Colonic mucosa (tissue), 4 donors: ENCODE data around the gene PTX4. TPM values are rescaled to one million over a fixed set of nuclear protein-coding genes. Genes with fewer than 3 reads are reported as not detected.

Experiments
- DNase-seq: peaks from one replicate; pipeline ENCODE4 v3.0.0-alpha.2; 2020
- H3K27ac ChIP-seq: fragments of 200-600 bp; one replicate; pipeline ENCODE4 v1.8.0; 2021
- H3K27me3 ChIP-seq: fragments of 200-600 bp; one replicate; pipeline ENCODE4 v1.8.0; 2021
- H3K36me3 ChIP-seq: fragments of 200-600 bp; one replicate; pipeline ENCODE4 v1.8.0; 2021
- H3K4me1 ChIP-seq: fragments of 200-600 bp; one replicate; pipeline ENCODE4 v1.8.0; 2021; ENCODE audit warnings: mild to moderate bottlenecking
- H3K4me3 ChIP-seq: fragments of 200-600 bp; one replicate; pipeline ENCODE4 v1.8.0; 2021
- H3K9ac ChIP-seq, 2 donors: one replicate each; pipeline ENCODE4 v1.7.0; 2013; ENCODE audit warnings: control low read depth in 2 of 2, low read depth in 2 of 2, low read length in 2 of 2
- H3K9me3 ChIP-seq: fragments of 200-600 bp; one replicate; pipeline ENCODE4 v1.8.0; 2021
- intact Hi-C: fragments of 100-400 bp; cut with DNase I; formaldehyde crosslinking; loops from one replicate; pipeline ENCODE4 v1.14.1; 2022
- total RNA-seq, 2 donors: library from RNA; stranded (reverse); fragmentation: NEBNext Ultra II Directional in 1 of 2; extraction: Animal tissue kit (Norgen Biotek cat#: 25700) in 1 of 2; gene quantifications; one replicate each; pipeline ENCODE4 v1.2.1, GENCODE V29; 2021
- TF ChIP-seq, protein P1 (sequence below): fragments of 200-600 bp; IDR thresholded peaks from one replicate; pipeline ENCODE4 v1.8.0; 2022; ENCODE audit warnings: antibody characterized with exemption, mild to moderate bottlenecking
- donor health status: healthy.
- donor health status: DM: no; HTN: no; CAD: no.
- donor health status: DM: no; HTN: no; CAD: no.

The PTX4 gene
- total RNA-seq, 2 donors from 2014 or later: not detected

DNA sequence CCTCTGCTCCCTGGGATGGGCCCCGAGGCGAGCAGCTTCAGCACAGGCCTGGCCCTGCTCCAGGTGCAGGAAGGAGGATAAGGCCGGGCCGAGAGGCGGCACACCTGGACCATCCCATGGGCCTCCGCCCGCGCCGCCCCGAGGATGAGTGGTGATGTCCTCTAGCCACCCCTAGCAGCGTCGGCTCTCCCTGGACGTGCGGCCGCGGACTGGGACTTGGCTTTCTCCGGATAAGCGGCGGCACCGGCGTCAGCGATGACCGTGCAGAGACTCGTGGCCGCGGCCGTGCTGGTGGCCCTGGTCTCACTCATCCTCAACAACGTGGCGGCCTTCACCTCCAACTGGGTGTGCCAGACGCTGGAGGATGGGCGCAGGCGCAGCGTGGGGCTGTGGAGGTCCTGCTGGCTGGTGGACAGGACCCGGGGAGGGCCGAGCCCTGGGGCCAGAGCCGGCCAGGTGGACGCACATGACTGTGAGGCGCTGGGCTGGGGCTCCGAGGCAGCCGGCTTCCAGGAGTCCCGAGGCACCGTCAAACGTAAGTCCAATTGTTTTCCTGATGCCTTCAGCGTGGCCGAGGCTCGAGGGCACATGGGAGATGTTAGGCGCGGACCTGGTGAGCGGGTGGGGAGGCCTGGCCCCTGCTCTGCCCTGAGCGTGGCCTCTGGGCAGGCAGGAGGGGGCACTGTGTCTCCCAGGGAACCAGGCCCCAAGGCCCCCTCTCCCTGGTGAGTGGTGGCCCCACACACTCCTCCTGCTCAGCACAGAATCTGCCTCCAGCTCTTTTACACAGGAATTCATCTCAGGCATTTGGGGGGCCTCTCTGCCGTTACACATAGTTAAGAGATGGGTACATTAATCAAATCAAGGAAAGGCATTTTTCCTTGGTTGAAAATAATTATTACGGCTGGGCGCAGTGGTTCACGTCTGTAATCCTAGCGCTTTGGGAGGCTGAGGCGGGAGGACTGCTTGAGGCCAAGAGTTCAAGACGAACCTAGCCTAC lies 45.6 kb upstream of the PTX4 start:
- no peaks in the 10 kb centered on the region for H3K36me3 ChIP-seq
- peak overlapping the region; percentile 81 for H3K27ac ChIP-seq
- intact Hi-C loops: no loop called here
- TF ChIP-seq, protein P1, sequence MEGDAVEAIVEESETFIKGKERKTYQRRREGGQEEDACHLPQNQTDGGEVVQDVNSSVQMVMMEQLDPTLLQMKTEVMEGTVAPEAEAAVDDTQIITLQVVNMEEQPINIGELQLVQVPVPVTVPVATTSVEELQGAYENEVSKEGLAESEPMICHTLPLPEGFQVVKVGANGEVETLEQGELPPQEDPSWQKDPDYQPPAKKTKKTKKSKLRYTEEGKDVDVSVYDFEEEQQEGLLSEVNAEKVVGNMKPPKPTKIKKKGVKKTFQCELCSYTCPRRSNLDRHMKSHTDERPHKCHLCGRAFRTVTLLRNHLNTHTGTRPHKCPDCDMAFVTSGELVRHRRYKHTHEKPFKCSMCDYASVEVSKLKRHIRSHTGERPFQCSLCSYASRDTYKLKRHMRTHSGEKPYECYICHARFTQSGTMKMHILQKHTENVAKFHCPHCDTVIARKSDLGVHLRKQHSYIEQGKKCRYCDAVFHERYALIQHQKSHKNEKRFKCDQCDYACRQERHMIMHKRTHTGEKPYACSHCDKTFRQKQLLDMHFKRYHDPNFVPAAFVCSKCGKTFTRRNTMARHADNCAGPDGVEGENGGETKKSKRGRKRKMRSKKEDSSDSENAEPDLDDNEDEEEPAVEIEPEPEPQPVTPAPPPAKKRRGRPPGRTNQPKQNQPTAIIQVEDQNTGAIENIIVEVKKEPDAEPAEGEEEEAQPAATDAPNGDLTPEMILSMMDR: no peak
- H3K4me3 ChIP-seq: peak overlapping the region; percentile 42
- no peak for DNase-seq
- H3K27me3 ChIP-seq: no peaks in the 10 kb centered on the region
- H3K9ac ChIP-seq: peak overlapping the region; percentile 32 to 79
- H3K9me3 ChIP-seq: no peaks in the 10 kb centered on the region
- H3K4me1 ChIP-seq: no peaks in the 10 kb centered on the region

DNA sequence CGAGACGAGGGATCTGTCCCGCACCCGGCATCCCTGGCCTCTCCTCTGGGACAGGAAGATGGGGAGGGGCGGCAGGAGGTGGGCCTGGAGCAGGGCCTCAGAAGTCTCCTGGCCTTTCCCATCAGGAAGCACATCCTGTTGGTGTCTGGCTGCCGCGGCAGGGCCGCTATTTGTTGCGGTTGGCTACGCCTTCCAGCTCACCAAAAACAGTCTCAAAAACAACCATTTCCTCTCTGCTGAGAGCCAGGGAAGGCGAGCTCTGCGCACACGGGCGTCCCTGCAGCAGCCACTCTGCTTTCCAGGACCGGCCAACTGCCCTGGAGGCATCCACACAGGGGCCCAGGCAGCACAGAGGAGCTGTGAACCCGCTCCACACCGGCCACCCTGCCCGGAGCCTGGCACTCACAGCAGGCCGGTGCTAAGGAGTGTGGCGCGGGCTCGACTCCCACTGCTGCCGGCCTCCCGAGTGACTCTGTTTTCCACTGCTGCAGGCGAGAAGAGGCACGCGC lies 44.8 kb upstream of the PTX4 start, which contains the start of gene TMEM204:
TMEM204 (plus strand) TSS at position 224 of the 509 bp plus-strand sequence. CDS start 610 bp downstream, outside the sequence.
- TF ChIP-seq, protein P1: no peak
- no peaks in the 10 kb centered on the region for H3K27me3 ChIP-seq
- H3K9ac ChIP-seq: peak within 1 kb of the TSS; percentile 61 to 79
- intact Hi-C loops: no loop called here
- H3K27ac ChIP-seq: peak within 1 kb of the TSS; percentile 81
- no peaks in the 10 kb centered on the region for H3K9me3 ChIP-seq
- no peaks in the 10 kb centered on the region for H3K36me3 ChIP-seq
- H3K4me3 ChIP-seq: peak within 1 kb of the TSS; percentile 42
- H3K4me1 ChIP-seq: no peaks in the 10 kb centered on the region
- DNase-seq: peak; percentile 41

DNA sequence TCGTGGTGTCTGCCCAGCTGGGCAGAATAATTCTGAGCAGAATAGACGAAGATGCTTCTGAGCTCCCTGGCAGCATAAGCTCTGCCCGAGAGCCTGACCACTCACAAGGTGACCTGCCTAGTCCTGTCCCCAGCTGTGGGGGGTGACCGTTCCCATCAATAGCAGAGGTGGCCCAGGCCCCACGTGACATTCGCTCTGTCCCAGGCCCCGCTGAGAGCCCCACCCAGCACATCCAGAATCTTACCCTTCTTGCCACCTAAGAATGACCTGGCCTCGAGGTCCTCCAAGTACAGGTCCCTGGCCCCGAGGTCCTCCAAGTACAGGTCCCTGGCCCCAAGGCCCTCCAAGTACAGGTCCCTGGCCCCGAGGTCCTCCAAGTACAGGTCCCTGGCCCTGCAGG lies 44.0 kb upstream of the PTX4 start:
- TF ChIP-seq, protein P1: no peak
- no peaks in the 10 kb centered on the region for H3K36me3 ChIP-seq
- peak overlapping the region; percentile 81 for H3K27ac ChIP-seq
- DNase-seq: no peak
- intact Hi-C loops: no loop called here
- H3K27me3 ChIP-seq: no peaks in the 10 kb centered on the region
- H3K9ac ChIP-seq: peak overlapping the region; percentile 32 to 79
- H3K4me3 ChIP-seq: no peak overlapping the region
- H3K9me3 ChIP-seq: no peaks in the 10 kb centered on the region
- no peaks in the 10 kb centered on the region for H3K4me1 ChIP-seq

DNA sequence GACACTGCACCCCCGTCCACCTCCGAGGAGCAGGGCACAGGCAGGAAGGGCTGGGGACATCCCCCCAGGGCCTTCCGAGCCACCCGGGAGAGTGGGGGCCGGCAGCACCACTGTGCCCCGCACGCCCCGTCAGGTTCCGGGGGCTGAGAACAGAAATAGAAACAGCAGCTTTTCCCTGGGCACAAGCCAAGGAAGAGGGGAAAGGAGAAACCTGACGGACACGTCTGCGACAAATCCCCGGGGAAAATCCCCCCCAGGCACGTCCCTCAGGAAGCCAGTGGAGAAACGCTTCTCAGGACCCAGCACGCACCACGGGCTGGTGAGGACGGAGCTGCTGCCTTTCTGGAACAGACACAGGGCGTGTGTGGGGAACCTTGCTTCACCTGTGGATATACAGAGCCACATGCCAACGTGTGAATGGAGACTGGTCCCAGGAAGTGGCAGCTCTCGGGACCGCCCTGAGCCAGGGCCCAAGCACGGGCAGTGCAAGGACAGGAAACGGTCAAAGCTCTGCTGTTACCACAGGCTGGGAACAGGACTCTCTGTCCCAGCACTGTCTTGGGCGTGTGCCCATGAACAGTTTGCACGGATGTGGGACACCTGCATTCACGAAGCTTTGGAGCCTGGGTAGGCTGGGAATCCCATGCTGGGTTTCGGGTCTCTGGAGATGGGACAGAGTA lies 43.5 kb upstream of the PTX4 start:
- Histone ChIP-seq H3K36me3 (no peaks in the 10 kb centered on the region), H3K27ac (peak overlapping the region; percentile 81), H3K9me3 (no peaks in the 10 kb centered on the region), H3K4me3 (no peak overlapping the region), H3K9ac (peak overlapping the region; percentile 50 to 61), H3K4me1 (no peaks in the 10 kb centered on the region), H3K27me3 (no peaks in the 10 kb centered on the region)
- intact Hi-C loops: no loop called here
- TF ChIP-seq, protein P1: no peak
- no peak for DNase-seq

DNA sequence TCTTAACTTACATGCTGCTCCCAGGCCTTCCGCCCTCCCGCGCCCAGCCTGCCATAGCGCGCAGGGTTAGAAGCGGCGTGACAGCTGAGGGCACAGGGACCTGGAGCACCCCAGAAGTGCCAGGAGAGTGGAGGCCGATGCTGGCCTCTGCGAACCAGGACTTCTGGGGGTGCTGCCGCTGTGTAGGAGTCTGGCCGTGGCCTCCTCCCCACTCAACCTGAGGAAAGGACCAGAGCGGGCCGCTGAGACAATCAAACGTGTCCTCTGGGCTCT lies 42.8 kb upstream of the PTX4 start:
- H3K4me1 ChIP-seq: no peaks in the 10 kb centered on the region
- H3K27me3 ChIP-seq: no peaks in the 10 kb centered on the region
- H3K27ac ChIP-seq: peak overlapping the region; percentile 81
- TF ChIP-seq, protein P1: no peak
- H3K9me3 ChIP-seq: no peaks in the 10 kb centered on the region
- no peaks in the 10 kb centered on the region for H3K36me3 ChIP-seq
- peak overlapping the region; percentile 39 to 61 for H3K9ac ChIP-seq
- intact Hi-C loops: no loop called here
- DNase-seq: no peak
- H3K4me3 ChIP-seq: no peak overlapping the region
